Esophagus mucosa (tissue), 1 donor: ENCODE results near the gene VN1R5. TPM values are rescaled to one million over a fixed set of nuclear protein-coding genes. Genes with fewer than 3 reads are reported as not detected.
"Not testable (repeated sequence)": the region's sequence is repeated elsewhere in the genome, so short reads cannot be mapped to it uniquely, and the experiment has no call there.

Experiments
- ATAC-seq: fragments of 200-7000 bp; cut with Tn5 transposase; one replicate; pipeline ENCODE4 v1.9.1; 2020
- total RNA-seq: library from RNA; stranded (reverse); gene quantifications from one replicate; pipeline ENCODE4 v1.2.4, GENCODE V29; 2023
- donor health status: DM: yes; HTN: yes; CAD: no.

The VN1R5 gene
- total RNA-seq = not detected

- ATAC-seq = not testable (repeated sequence)
These were observed at the start of gene VN1R5 for GRCh38 chr1:247255772-247256171. Gene VN1R5, plus strand, starts transcription at chr1:247256072.

- no peak for ATAC-seq
These were observed 46.5 kb upstream of the VN1R5 start for GRCh38 chr1:247209396-247209795.

- ATAC-seq = no peak
These were observed 45.9 kb upstream of the VN1R5 start for GRCh38 chr1:247210062-247210375.

GRCh38 chr1:247210376-247211117 lies 45.3 kb upstream of the VN1R5 start:
- peak; percentile 100 for ATAC-seq

GRCh38 chr1:247211339-247211738 lies 44.5 kb upstream of the VN1R5 start:
- no peak for ATAC-seq

GRCh38 chr1:247212012-247212411 lies 43.9 kb upstream of the VN1R5 start:
- ATAC-seq = no peak

GRCh38 chr1:247212627-247213617 lies 43.0 kb upstream of the VN1R5 start:
- ATAC-seq = no peak

GRCh38 chr1:247216261-247216660 lies 39.6 kb upstream of the VN1R5 start:
- no peak for ATAC-seq

GRCh38 chr1:247218121-247218651 lies 37.7 kb upstream of the VN1R5 start:
- ATAC-seq = no peak

GRCh38 chr1:247220280-247220679 lies 35.6 kb upstream of the VN1R5 start:
- not testable (repeated sequence) for ATAC-seq

- no peak for ATAC-seq
These were observed 33.0 kb upstream of the VN1R5 start for GRCh38 chr1:247222840-247223239.

GRCh38 chr1:247224822-247225221 lies 31.1 kb upstream of the VN1R5 start:
- no peak for ATAC-seq

GRCh38 chr1:247228133-247228532 lies 27.7 kb upstream of the VN1R5 start:
- no peak for ATAC-seq

GRCh38 chr1:247241691-247242090 lies 14.2 kb upstream of the VN1R5 start:
- ATAC-seq = no peak

- ATAC-seq = no peak
These were observed 12.2 kb upstream of the VN1R5 start for GRCh38 chr1:247243524-247244137.

- no peak for ATAC-seq
These were observed 9.4 kb upstream of the VN1R5 start for GRCh38 chr1:247246325-247247115.

GRCh38 chr1:247247568-247247967 lies 8.3 kb upstream of the VN1R5 start:
- no peak for ATAC-seq

- ATAC-seq = no peak
These were observed 10.2 kb downstream of the VN1R5 start for GRCh38 chr1:247266053-247266452.

GRCh38 chr1:247268390-247269045 lies 12.6 kb downstream of the VN1R5 start:
- no peak for ATAC-seq

- ATAC-seq = no peak
These were observed 13.3 kb downstream of the VN1R5 start for GRCh38 chr1:247269133-247269532.

GRCh38 chr1:247270003-247270402 lies 14.1 kb downstream of the VN1R5 start:
- ATAC-seq = no peak

- no peak for ATAC-seq
These were observed 17.1 kb downstream of the VN1R5 start for GRCh38 chr1:247273013-247273412.
